Upper lobe of left lung (tissue), 6 donors: ENCODE data around the gene GGT6. TPM values are rescaled to one million over a fixed set of nuclear protein-coding genes. Genes with fewer than 3 reads are reported as not detected.
A peak's percentile ranks its signal among the peaks of the same experiment; 100 is the strongest.

Source experiments
- ATAC-seq, 2 donors: fragments of 200-7000 bp; cut with Tn5 transposase; one replicate each; pipeline ENCODE4 v1.9.1; 2022; ENCODE audit warnings: mild to moderate bottlenecking in 2 of 2, moderate library complexity in 2 of 2; ENCODE audit not compliant: low FRiP score in 2 of 2
- DNase-seq, 2 donors: peaks; one replicate each; pipeline ENCODE4 v3.0.0-alpha.2; 2019 to 2020
- H3K27ac ChIP-seq, 4 donors: fragments of 200-600 bp; sonication (generic); one replicate each; pipeline ENCODE4 v1.5.1; 2016 to 2019
- H3K27me3 ChIP-seq, 4 donors: fragments of 200-600 bp; sonication (generic); one replicate each; pipeline ENCODE4 v1.5.1; 2017 to 2019
- H3K36me3 ChIP-seq, 4 donors: fragments of 200-600 bp; sonication (generic); one replicate each; pipeline ENCODE4 v1.5.1; 2016 to 2019
- H3K4me1 ChIP-seq, 4 donors: fragments of 200-600 bp; sonication (generic); one replicate each; pipeline ENCODE4 v1.5.1; 2018 to 2019
- H3K4me3 ChIP-seq, 4 donors: fragments of 200-600 bp; sonication (generic); one replicate each; pipeline ENCODE4 v1.5.1; 2017 to 2019; ENCODE audit warnings: mild to moderate bottlenecking in 2 of 4, moderate library complexity in 1 of 4
- H3K9me3 ChIP-seq, 4 donors: fragments of 200-600 bp; sonication (generic); one replicate each; pipeline ENCODE4 v1.5.1; 2018 to 2019
- CTCF ChIP-seq, 6 experiments: fragments of 450-650 bp in 4 of 6; fragments of 200-600 bp in 2 of 6; sonication (generic) in 2 of 6; IDR thresholded peaks; one replicate each; pipeline ENCODE4 v1.5.1; 2016 to 2019; ENCODE audit warnings: antibody characterized with exemption in 6 of 6
- EP300 ChIP-seq, 4 donors: sonication (generic); formaldehyde crosslinking; IDR thresholded peaks; one replicate each; pipeline ENCODE4 v1.5.1; 2017; ENCODE audit warnings: antibody characterized with exemption in 4 of 4, control low read depth in 2 of 4
- POLR2A ChIP-seq, 4 donors: fragments of 450-650 bp; IDR thresholded peaks; one replicate each; pipeline ENCODE4 v1.5.1; 2016 to 2017; ENCODE audit warnings: antibody characterized with exemption in 4 of 4, mild to moderate bottlenecking in 2 of 4
- POLR2AphosphoS5 ChIP-seq, 2 donors: sonication (generic); formaldehyde crosslinking; IDR thresholded peaks; one replicate each; pipeline ENCODE4 v1.5.1; 2017; ENCODE audit warnings: antibody characterized with exemption in 2 of 2
- WGBS, 2 donors: methylation state at CpG; one replicate each; pipeline ENCODE4 v1.1.5; 2017 to 2018; 5-methylcytosine and 5-hydroxymethylcytosine counted together
- total RNA-seq, 6 donors: library from RNA; depleted of rRNA in 4 of 6; stranded (reverse); fragments of >200 nt in 4 of 6; gene quantifications; one replicate each; pipeline versions ENCODE4 v1.1.0 to v1.2.1, GENCODE V29; 2016 to 2021
- donor health status: DM: no; HTN: no; CAD: no; lungs with moderate emphysema.
- donor health status: DM: no; HTN: yes; CAD: no; lungs with severe emphysema.

Gene GGT6
- total RNA-seq, 6 donors from 2014 or later: 3.8 to 18.7 (median 9.7) TPM

GRCh38 chr17:4509923-4510617 is 50.3 kb downstream of the GGT6 start:
- Histone ChIP-seq H3K27me3 (no peaks in the 10 kb centered on the region), H3K9me3 (no peaks in the 10 kb centered on the region), H3K27ac (peak overlapping the region; percentile 68 to 91 (median 80)), H3K4me1 (peaks cover 92 to 99% (median 95%) of the 10 kb centered on the region in 4 donors), H3K36me3 (no peaks in the 10 kb centered on the region), H3K4me3 (no peak overlapping the region)
- TF ChIP-seq CTCF (IDR thresholded peaks at IDR 0.05) (no peak), EP300 (IDR thresholded peaks at IDR 0.05) (peak in 2 of 4 donors; percentile 6 to 41), POLR2AphosphoS5 (IDR thresholded peaks at IDR 0.05) (peak; percentile 41), POLR2A (IDR thresholded peaks at IDR 0.05) (no peak)
- no peak for ATAC-seq
- WGBS, 2 donors: 47 to 68% methylated on average over 18 to 21 of the region's 21 CpGs
- DNase-seq: peak in 1 of 2 donors; percentile 74

- Histone ChIP-seq H3K4me3 (no peak overlapping the region), H3K4me1 (peaks cover 92 to 99% (median 95%) of the 10 kb centered on the region in 4 donors), H3K27ac (peak overlapping the region; percentile 68 to 91 (median 80)), H3K36me3 (no peaks in the 10 kb centered on the region), H3K27me3 (no peaks in the 10 kb centered on the region), H3K9me3 (no peaks in the 10 kb centered on the region)
- WGBS, 2 donors: 25 to 39% methylated on average over 4 to 8 of the region's 8 CpGs
- DNase-seq (peak; percentile 64), ATAC-seq (no peak)
- TF ChIP-seq POLR2AphosphoS5 (IDR thresholded peaks at IDR 0.05) (no peak), POLR2A (IDR thresholded peaks at IDR 0.05) (no peak), EP300 (IDR thresholded peaks at IDR 0.05) (no peak), CTCF (IDR thresholded peaks at IDR 0.05) (peak in 3 of 6 experiments; percentile 20 to 50 (median 32))
Observed at GRCh38 chr17:4509401-4509800, 51.0 kb downstream of the GGT6 start.

GRCh38 chr17:4508207-4508606 is 52.2 kb downstream of the GGT6 start:
- no peak for TF ChIP-seq POLR2AphosphoS5 (IDR thresholded peaks at IDR 0.05)
- TF ChIP-seq CTCF (IDR thresholded peaks at IDR 0.05): no peak
- TF ChIP-seq POLR2A (IDR thresholded peaks at IDR 0.05): no peak
- no peak for TF ChIP-seq EP300 (IDR thresholded peaks at IDR 0.05)
- ATAC-seq: no peak
- Histone ChIP-seq H3K4me1 (peaks cover 91 to 98% (median 93%) of the 10 kb centered on the region in 4 donors), H3K27ac (peak overlapping the region; percentile 45 to 91 (median 80)), H3K36me3 (peaks cover 0 to 2% (median 0%) of the 10 kb centered on the region in 4 donors), H3K4me3 (no peak overlapping the region), H3K27me3 (no peaks in the 10 kb centered on the region), H3K9me3 (no peaks in the 10 kb centered on the region)
- DNase-seq: no peak
- WGBS, 2 donors: 84% methylated on average over 3 of the region's 3 CpGs; no CpG with 5 or more reads in 1 of the 2 donors

GRCh38 chr17:4507361-4508111 is 52.8 kb downstream of the GGT6 start:
- WGBS, 2 donors: 36 to 61% methylated on average over 7 to 8 of the region's 8 CpGs
- no peaks in the 10 kb centered on the region for H3K9me3 ChIP-seq
- ATAC-seq (no peak), DNase-seq (peak in 1 of 2 donors; percentile 72)
- no peak for TF ChIP-seq POLR2A (IDR thresholded peaks at IDR 0.05)
- TF ChIP-seq EP300 (IDR thresholded peaks at IDR 0.05): peak in 1 of 4 donors; percentile 33
- no peaks in the 10 kb centered on the region for H3K27me3 ChIP-seq
- H3K36me3 ChIP-seq: peaks cover 0 to 4% (median 0%) of the 10 kb centered on the region in 4 donors
- H3K4me3 ChIP-seq: no peak overlapping the region
- H3K4me1 ChIP-seq: peaks cover 92 to 98% (median 94%) of the 10 kb centered on the region in 4 donors
- peak overlapping the region; percentile 45 to 91 (median 80) for H3K27ac ChIP-seq

Other genes starting within 250 kb of the GGT6 start
- gene UBE2G1, start 193.9 kb downstream of the GGT6 start, total RNA-seq: 10 to 100 TPM; 24.5 to 45.8 (median 35.8) TPM
- under 1 TPM in 5 of 6 donors, not detected in 1; 0.22 to 0.91 (median 0.52) TPM for gene SPNS3, start 126.6 kb downstream of the GGT6 start, total RNA-seq
- gene SPNS2, start 61.7 kb downstream of the GGT6 start, total RNA-seq: 10 to 100 TPM; 41.8 to 89.1 (median 55.2) TPM
- 100 to 1,000 TPM in 1 of 6 donors, 10 to 100 TPM in 5; 45.2 to 151 (median 57.3) TPM for gene MYBBP1A, start 5.2 kb downstream of the GGT6 start, total RNA-seq
- gene SMTNL2, start 24.0 kb upstream of the GGT6 start, total RNA-seq: 1 to 10 TPM in 5 of 6 donors, under 1 TPM in 1; 0.49 to 7.3 (median 3.6) TPM
- gene ALOX15, start 81.1 kb upstream of the GGT6 start, total RNA-seq: 10 to 100 TPM in 3 of 6 donors, 1 to 10 TPM in 3; 2.4 to 26.0 (median 10.0) TPM
- 10 to 100 TPM; 14.6 to 67.1 (median 34.2) TPM for gene PELP1, start 143.6 kb upstream of the GGT6 start, total RNA-seq
- 100 to 1,000 TPM in 5 of 6 donors, 10 to 100 TPM in 1; 67.3 to 336 (median 176) TPM for gene ARRB2, start 150.1 kb upstream of the GGT6 start, total RNA-seq
- gene MED11, start 170.9 kb upstream of the GGT6 start, total RNA-seq: 10 to 100 TPM; 18.4 to 33.4 (median 24.2) TPM
- 10 to 100 TPM in 4 of 6 donors, 1 to 10 TPM in 2; 3.5 to 22.8 (median 11.9) TPM for gene ZMYND15, start 179.3 kb upstream of the GGT6 start, total RNA-seq
- gene CXCL16, start 179.4 kb upstream of the GGT6 start, total RNA-seq: 100 to 1,000 TPM in 3 of 6 donors, 10 to 100 TPM in 3; 62.9 to 281 (median 122) TPM
- gene TM4SF5, start 211.3 kb upstream of the GGT6 start, total RNA-seq: not detected
- 10 to 100 TPM in 4 of 6 donors, 1 to 10 TPM in 1, not detected in 1; 3.1 to 28.8 (median 13.4) TPM for gene VMO1, start 225.8 kb upstream of the GGT6 start, total RNA-seq
- under 1 TPM in 2 of 6 donors, not detected in 4; 0.24 to 0.97 TPM for gene GLTPD2, start 228.4 kb upstream of the GGT6 start, total RNA-seq
- gene PSMB6, start 235.6 kb upstream of the GGT6 start, total RNA-seq: 100 to 1,000 TPM in 4 of 6 donors, 10 to 100 TPM in 2; 44.0 to 149 (median 110) TPM
- 10 to 100 TPM; 15.0 to 51.3 (median 37.6) TPM for gene PLD2, start 246.6 kb upstream of the GGT6 start, total RNA-seq